D721Med (cell line): ENCODE results near the gene MSL1.

Experiments
- DNase-seq: peaks from one replicate; pipeline ENCODE4 v3.0.0; 2011; ENCODE audit warnings: low spot score; ENCODE audit not compliant: insufficient read length
- FAIRE-seq: peaks from 2 replicates; lab custom pipeline; 2011; peaks lifted over from hg19 to GRCh38; lab: Jason Lieb, UNC
- CTCF ChIP-seq: IDR thresholded peaks from 2 replicates; pipeline ENCODE4 v1.5.1; 2012; ENCODE audit warnings: mild to moderate bottlenecking, control low read depth; ENCODE audit not compliant: insufficient read depth; ENCODE audit errors: missing control alignments

Gene MSL1

GRCh38 chr17:40097931-40098845 lies 23.6 kb upstream of the MSL1 start:
- no peak for TF ChIP-seq CTCF
- FAIRE-seq (no peak), DNase-seq (no peak)

GRCh38 chr17:40098846-40099618 lies 22.7 kb upstream of the MSL1 start:
- FAIRE-seq (no peak), DNase-seq (peak; percentile 98)

GRCh38 chr17:40099619-40100418 lies 22.0 kb upstream of the MSL1 start:
- TF ChIP-seq CTCF = no peak
- FAIRE-seq (no peak), DNase-seq (no peak)

More at GRCh38 chr17:40098846-40099618, 22.7 kb upstream of the MSL1 start:
- no peak for TF ChIP-seq CTCF

- TF ChIP-seq CTCF = no peak
- no peak for FAIRE-seq
- DNase-seq = no peak
Observed at GRCh38 chr17:40100419-40100668, 21.4 kb upstream of the MSL1 start, which contains the start of gene NR1D1. Gene NR1D1 (minus strand): TSS chr17:40100589. CDS start chr17:40100094, 495 bp downstream.

GRCh38 chr17:40100669-40101366 lies 21.0 kb upstream of the MSL1 start:
- DNase-seq = peak; percentile 71
- TF ChIP-seq CTCF = no peak
- FAIRE-seq = no peak

GRCh38 chr17:40101367-40102210 lies 20.2 kb upstream of the MSL1 start:
- no peak for TF ChIP-seq CTCF
- DNase-seq (no peak), FAIRE-seq (no peak)
